Ureter (tissue), 1 donor: Measurements from ENCODE around the gene LRPAP1. TPM values are rescaled to one million over a fixed set of nuclear protein-coding genes. Genes with fewer than 3 reads are reported as not detected.
"Not testable (repeated sequence)": the region's sequence is repeated elsewhere in the genome, so short reads cannot be mapped to it uniquely, and the experiment has no call there.

Experiments used
- DNase-seq: peaks from one replicate; pipeline ENCODE4 v3.0.0-alpha.2; 2020; ENCODE audit warnings: low spot score
- total RNA-seq: library from RNA; stranded (reverse); gene quantifications from one replicate; pipeline ENCODE4 v1.2.4, GENCODE V29; 2023
- donor health status: DM: yes; HTN: yes; CAD: no.

LRPAP1 gene
- total RNA-seq, 1 donor from 2014 or later: 145 TPM

DNA sequence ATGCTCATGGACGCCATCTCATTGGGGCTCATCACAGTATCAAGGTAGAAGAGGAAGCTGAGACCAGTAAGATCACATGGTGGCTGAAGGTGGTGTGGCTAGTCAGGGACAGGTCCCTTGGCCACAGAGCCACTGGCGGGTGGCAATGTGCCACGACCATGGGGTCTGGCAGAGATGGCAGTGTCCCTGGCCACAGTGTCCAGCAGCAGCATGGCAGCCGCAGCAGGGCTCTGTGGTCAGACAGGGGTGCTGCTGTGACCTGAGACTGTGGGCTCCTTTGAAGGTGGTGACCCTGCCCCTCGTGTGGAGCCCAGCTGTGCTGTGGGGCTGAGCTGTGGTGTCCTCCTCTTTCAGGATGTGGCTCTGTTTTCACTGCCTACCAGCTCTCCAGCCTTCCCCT lies 71.3 kb downstream of the LRPAP1 start:
- no peak for DNase-seq

DNA sequence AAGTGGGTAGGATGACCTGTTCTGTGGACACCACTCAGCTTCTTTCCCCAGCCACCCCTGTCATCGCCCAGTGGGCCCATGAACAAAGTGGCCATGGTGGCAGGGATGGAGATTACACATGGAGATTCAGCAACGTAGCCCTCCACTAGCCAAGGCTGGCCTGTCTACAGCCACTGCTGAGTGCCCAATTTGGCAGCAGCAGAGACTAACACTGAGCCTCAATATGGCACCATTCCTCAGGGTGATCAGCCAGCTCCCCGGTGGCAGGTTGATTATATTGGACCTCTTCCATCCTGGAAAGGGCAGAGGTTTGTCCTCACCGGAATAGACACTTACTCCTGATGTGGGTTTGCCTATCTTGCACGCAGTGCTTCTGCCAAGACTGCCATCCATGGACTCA lies 73.1 kb downstream of the LRPAP1 start:
- not testable (repeated sequence) for DNase-seq

DNA sequence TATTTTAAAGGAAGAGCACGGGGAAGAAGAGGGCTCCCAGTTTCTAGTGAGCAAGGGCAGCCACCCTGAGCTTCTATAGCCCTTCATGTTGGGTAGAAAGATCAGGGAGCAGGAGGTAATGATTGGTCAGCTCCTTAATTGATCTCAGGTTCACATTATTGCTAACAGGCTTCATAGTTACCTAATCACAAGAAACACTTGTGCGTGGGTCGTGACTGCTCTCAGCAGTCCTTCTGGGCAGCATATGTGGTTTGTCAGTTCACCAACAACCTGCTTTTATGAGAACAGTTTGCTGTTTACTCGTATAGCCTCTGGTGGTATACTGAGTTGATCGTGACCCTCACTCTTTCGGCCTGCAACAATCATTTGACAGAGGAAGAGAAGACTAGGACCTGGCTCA lies 73.9 kb downstream of the LRPAP1 start:
- no peak for DNase-seq

DNA sequence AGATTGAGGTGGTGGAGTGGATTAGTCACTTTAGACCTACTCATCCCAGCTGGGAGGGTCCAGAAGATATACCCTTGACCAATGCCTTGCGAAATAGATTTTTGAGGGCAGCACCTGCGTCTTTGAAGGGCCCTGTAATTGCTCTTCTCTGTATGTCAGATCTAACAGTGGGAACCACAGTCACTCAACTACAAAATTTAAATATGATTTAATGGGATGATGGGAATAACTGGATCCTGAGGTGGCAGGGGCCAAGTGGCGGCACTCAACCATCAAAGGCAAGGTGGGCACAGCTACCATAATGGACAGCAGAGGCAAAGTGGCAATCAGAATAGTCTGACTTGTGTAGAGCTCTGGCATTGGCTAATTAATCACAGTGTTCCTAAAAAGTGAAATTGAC lies 76.6 kb downstream of the LRPAP1 start:
- not testable (repeated sequence) for DNase-seq

Other genes starting within 250 kb of the LRPAP1 start
- gene RGS12, start 239.4 kb downstream of the LRPAP1 start, total RNA-seq: 50.8 TPM
- gene HGFAC, start 90.5 kb downstream of the LRPAP1 start, total RNA-seq: not detected
- gene DOK7, start 69.1 kb downstream of the LRPAP1 start, total RNA-seq: 4.5 TPM
- 18.4 TPM for gene ADRA2C, start 234.0 kb upstream of the LRPAP1 start, total RNA-seq